Limb (tissue), 2 donors: ENCODE results near the gene FHAD1.
A peak's percentile ranks its signal among the peaks of the same experiment; 100 is the strongest.
"Not testable (repeated sequence)": the region's sequence is repeated elsewhere in the genome, so short reads cannot be mapped to it uniquely, and the experiment has no call there.

Source experiments
- DNase-seq, 2 donors: peaks; one replicate each; pipeline ENCODE4 v3.0.0-alpha.2; 2016; ENCODE audit errors: extremely low spot score in 2 of 2

Gene FHAD1

DNA sequence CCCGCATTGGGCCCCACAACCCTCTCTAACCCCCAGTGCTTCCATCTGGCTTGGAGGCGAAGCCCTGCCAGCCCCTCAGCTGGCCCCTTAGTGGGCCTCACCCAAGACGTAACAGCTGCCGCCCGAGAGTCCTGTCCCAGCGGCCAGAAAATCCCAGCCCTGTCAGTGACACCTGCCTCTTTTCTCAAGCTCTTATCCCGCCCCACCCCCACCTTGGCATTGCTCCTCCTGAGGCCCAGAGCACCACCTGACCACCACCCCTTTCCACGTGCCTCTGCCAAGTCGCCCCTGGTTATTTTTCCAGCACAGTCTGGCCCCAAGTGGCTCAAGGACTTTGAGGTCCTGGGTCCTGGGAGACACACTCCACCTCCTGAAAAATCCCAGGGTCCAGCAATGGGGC, 185.3 kb downstream of the FHAD1 start:
- DNase-seq: peak; percentile 48 to 68

DNA sequence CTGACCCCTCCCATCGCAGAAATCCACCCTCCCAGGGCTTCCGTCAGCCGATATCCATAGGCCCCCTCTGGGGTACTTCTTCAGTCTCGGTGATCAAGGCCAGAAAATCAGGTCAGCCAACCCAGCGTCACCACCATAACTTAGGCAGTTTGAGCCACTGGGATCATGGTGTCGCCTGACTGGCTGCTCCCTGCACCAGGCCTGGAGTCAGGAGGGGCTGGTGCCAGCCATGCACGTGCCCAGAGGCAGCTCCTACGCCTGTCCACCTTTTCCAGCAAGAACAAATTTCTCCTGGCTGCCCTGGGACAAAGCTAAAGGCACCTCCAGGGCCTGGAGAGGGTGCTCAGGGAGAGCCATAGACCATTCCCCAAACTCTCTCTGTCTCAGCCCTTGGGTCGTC, 186.4 kb downstream of the FHAD1 start:
- no peak for DNase-seq

DNA sequence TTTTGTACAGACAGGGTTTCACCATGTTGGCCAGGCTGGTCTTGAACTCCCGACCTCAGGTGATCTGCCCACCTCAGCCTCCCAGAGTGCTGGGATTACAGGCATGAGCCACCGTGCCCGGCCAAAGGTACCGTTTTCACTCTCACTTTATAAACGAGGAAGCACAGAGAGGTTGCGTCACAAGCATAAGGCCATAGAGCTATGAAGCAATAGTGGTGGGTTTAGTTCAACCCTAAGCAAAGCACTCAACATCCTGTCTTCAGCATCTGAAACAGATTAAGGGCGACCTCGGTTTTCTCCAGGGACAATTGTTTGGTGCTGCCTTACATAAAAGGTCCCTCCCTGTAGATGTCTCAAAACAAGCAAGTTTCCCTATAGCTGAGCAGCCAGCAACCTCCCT, 187.7 kb downstream of the FHAD1 start:
- not testable (repeated sequence) for DNase-seq

DNA sequence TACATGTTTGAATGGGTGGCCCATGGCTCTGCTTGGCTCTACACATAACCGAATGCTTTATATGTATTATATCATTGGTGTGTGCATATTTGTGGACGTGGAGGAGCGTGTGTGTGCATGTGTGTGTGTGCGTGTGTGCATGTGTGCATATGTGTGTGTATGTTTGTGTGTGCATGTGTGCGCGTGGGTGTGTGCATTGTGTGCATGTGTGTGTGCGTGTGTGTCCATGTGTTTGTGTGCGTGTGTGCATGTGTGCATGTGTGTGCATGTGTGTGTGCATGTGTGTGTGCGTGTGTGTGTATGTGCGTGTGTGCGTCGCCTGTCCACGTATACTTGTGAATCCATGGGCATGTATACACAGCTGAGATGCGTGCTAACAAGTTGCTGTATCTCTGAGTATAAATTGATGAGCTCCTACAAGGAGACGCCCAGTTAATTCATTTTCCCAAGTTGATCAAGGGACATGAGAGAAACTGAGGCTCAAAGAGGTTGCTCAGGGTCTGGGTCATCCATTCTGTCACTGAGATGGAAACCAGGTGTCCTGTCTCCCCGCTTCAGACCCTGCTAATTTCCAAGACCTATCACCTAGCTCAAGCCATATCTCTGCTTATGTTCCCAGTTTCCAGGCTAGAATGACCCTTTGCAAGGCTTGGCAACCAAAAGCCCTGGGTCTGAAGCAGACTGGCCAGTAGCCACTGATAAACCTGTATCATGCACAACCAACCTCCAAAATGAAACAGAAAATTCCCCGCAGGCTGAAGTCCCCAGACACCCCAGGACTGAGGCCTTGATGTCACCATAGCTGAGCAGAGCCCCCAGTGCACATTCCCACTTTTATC, 188.4 kb downstream of the FHAD1 start:
- DNase-seq: no peak

DNA sequence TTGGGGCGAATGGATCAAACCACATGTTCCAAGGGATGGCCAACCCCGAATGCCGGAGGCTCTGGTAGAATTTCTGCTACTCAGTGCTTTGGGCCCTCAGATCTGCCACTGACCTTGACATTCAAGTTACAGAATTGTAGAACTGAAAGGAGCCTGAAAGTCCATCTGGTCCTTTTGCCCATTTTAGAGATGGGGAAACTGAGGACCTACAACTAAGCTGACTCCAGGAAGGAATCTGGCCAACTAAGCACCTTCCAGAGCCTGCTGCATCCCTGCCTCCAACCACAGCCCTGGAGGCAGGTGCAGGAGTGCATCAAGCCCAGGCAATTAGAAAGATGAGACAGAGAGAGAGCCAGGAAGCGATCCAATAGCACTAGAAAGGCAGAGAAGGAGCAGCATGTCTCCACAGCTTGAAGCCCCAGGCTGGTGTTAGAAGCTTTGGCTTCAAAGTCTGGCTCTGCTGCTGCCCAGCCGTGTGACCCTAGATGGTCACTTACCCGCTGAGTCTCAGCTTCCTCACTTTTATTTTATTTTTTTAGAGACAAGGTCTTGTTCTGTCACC, 189.9 kb downstream of the FHAD1 start:
- DNase-seq: no peak

DNA sequence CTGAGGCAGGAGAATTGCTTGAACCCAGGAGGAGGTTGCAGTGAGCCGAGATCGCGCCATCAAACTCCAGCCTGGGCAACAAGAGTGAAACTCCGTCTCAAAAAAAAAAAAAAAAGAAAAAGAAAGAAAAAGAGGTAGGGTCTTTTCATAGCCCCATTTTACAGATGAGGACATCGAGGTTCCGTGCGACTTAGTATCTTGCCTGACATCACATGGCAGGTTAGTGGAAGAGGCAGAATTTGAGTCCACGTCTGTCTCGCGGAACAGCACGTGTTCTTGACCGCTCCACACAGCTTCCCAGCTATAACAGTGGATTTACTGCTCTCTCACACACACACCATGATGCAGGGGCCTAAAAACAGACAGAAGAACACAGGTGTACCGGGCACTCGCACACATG, 192.3 kb downstream of the FHAD1 start:
- DNase-seq: no peak

DNA sequence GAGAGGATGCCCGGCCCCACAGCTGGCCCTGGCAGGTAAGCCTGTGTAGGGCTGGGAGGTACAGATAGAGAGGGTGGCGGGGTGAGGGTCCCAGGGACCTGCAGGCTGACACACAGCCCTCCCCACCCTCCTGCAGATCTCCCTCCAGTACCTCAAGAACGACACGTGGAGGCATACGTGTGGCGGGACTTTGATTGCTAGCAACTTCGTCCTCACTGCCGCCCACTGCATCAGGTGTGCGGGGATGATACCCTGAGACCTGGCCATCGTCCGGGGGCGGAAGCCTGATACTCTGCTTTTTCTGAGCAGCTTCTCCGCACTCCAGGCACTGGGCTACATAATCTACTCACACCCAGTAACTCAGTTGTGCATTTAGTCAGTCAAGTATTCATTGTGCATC, 193.3 kb downstream of the FHAD1 start:
- no peak for DNase-seq

DNA sequence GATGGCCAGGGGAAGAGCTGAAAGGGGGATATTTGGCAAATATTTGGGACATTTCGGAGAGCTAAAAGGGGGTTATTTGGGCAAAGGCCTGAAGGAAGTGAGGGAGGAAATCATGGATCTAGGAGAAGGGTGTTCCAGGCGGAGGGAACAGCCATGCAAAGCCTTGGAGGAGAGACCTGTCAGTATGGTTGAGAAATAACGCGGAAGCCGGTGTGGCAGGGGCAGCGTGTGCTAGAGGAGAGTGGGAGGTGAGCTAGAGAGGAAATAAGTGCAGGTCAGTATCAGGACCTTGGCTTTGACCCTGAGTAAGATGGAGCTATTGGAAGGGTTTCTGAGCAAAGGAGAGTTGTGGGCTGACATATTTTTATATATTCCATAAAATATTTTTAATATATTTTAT, 194.2 kb downstream of the FHAD1 start:
- DNase-seq: no peak

DNA sequence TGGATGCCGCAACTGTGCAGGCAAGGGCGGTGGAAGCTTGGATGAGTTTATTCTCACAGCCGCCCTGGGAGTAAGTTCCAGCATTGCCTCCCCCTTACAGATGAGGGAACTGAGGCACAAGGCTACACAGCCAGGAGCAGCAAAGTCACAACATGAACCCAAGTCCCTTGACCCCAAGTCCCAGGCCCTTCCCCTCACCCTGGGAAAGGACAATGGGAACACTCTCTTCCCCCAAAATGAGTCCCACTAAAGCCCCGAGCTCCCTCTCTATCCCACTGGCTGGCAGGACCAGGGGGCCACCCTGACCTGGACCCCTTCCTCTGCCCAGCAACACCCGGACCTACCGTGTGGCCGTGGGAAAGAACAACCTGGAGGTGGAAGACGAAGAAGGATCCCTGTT, 195.1 kb downstream of the FHAD1 start:
- DNase-seq: no peak

DNA sequence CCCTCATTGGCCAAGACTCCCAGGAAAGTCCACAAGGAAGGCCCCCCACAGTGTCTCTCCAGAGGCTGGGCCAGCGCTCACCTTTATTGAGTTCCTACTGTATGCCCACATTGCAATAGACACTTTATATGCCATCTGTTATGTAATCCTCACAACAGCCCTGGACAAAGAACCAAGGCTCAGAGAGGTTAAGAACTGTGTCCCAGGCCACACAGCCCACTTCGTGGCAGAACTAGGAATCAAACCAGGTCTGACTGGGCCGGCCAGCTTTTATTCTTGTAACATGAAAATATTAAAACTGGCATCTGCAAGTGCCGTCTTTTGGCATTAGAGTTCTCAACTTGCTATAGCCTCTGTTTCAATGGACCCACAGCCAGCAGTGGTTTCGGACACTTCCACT, 195.7 kb downstream of the FHAD1 start:
- no peak for DNase-seq

DNA sequence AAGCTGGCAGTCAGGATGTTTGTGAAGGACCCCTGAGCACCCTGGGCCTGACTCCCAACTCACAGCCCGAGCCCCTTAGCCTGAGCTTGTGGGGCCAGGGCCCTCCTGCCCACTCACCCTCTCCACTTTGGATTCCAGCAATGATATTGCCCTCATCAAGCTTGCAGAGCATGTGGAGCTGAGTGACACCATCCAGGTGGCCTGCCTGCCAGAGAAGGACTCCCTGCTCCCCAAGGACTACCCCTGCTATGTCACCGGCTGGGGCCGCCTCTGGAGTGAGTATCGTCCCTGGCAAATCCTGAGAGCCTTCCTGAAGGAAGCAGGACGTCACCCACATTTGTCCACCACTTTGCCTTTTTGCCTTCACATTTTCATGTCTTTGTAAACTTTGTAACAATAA, 196.3 kb downstream of the FHAD1 start:
- no peak for DNase-seq

DNA sequence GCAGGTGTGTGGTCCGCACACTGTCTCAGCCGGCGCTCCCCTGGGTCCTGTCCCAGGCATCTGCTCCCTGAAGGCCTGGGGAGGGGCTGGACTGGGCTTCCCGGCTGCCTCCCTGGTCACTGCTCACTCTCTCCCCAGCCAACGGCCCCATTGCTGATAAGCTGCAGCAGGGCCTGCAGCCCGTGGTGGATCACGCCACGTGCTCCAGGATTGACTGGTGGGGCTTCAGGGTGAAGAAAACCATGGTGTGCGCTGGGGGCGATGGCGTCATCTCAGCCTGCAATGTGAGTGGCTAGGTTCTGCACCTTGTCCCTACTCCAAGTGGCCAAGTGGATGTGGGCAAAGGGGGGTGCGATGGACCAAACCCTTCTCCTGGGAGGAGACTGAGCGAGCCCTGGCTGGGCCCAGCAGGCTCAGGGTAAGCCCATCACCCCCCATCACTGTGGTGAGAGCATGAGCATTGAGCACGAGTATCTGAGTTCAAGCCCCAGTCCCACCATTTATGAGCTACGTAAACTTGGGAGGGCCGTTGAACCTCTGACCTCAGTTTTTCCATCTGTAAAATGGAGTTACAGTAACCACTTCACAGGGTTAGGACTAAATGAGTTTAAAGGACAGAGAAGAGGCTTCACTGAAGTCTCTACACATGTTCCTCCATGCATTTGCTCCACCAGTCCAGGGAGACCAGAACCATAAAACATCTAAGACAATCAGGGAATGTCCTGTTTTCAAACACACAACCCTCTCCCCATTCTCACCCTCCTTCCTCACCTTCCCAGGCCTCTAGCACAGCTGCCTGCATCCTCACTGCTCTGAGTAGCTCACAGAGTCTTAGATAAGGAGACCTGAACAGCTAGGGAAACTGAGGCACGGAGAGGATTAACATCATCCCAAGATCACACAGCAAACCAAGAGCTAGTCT, 197.7 kb downstream of the FHAD1 start:
- no peak for DNase-seq

DNA sequence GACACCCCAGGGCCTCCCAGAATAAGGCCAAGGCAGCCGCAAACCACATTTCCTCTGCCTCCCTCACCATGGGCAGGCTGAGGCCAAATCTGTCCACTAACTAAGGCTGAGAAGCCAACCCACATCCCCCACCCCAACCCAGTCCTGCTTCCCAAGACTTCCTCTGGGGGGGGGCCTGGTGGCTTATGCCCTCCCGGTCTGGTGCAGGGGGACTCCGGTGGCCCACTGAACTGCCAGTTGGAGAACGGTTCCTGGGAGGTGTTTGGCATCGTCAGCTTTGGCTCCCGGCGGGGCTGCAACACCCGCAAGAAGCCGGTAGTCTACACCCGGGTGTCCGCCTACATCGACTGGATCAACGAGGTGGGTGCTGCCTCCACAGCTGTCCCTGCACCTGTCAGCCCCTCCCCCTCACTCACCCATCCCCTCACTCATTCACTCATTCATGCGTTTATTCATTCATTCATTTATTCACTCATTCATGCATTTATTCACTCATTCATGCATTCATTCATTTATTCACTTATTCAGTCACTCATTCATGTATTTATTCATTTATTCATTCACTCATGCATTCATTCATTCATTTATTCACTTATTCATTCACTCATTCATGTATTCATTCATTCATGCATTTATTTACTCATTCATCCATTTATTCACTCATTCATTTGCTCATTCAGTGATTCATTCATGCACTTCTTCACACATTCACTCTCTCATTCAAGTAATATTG, 198.5 kb downstream of the FHAD1 start:
- no peak for DNase-seq

DNA sequence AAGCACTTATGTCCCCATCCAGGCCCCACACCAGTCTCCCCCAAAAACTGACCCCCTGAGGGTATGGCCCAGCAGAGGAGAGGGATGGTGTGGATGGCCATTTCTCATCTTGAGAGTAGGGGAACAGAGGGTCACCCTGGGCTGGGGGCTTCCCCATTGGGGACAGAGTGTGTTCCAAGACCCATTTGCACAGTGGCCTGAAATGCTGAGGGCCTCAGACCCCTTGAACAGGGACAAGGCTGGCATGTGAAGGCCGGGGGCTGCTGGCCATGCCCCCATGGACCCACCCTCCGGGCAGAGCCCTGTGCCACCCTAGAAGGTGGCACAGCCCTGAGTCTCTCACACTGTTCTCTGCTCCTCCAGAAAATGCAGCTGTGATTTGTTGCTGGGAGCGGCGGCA, 199.2 kb downstream of the FHAD1 start:
- DNase-seq: no peak
